H9 (cell line): ENCODE data around the gene BCAS3. TPM values are rescaled to one million over a fixed set of nuclear protein-coding genes. Genes with fewer than 3 reads are reported as not detected.

Experiments
- DNase-seq: peaks from one replicate; pipeline ENCODE4 v3.0.0-alpha.2; 2017
- H2AFZ ChIP-seq: one replicate; pipeline ENCODE4 v1.6.1; 2013; ENCODE audit warnings: mild to moderate bottlenecking, low read length, control low read depth, moderate library complexity
- H2AK5ac ChIP-seq: 2 replicates; pipeline ENCODE4 v1.6.1; 2013; ENCODE audit warnings: low read length, control low read depth, mixed read lengths; ENCODE audit not compliant: insufficient read length
- H2BK120ac ChIP-seq: one replicate; pipeline ENCODE4 v1.6.1; 2013; ENCODE audit warnings: low read depth, mild to moderate bottlenecking, low read length, control low read depth, inconsistent platforms; ENCODE audit not compliant: poor library complexity, severe bottlenecking
- H2BK12ac ChIP-seq: 2 replicates; pipeline ENCODE4 v1.6.1; 2013; ENCODE audit warnings: low read length, control low read depth, mixed read lengths, low read depth; ENCODE audit not compliant: insufficient read length
- H2BK15ac ChIP-seq: 2 replicates; pipeline ENCODE4 v1.6.1; 2013; ENCODE audit warnings: low read depth, low read length, control low read depth
- H2BK20ac ChIP-seq: one replicate; pipeline ENCODE4 v1.6.1; 2013; ENCODE audit warnings: low read depth, mild to moderate bottlenecking, low read length, control low read depth, inconsistent platforms; ENCODE audit not compliant: poor library complexity, severe bottlenecking
- H2BK5ac ChIP-seq: 2 replicates; pipeline ENCODE4 v1.6.1; 2013; ENCODE audit warnings: low read length, control low read depth, mixed read lengths; ENCODE audit not compliant: insufficient read length
- H3K14ac ChIP-seq: 2 replicates; pipeline ENCODE4 v1.6.1; 2013; ENCODE audit warnings: low read length, control low read depth; ENCODE audit not compliant: insufficient read depth
- H3K18ac ChIP-seq: 2 replicates; pipeline ENCODE4 v1.6.1; 2013; ENCODE audit warnings: low read depth, mild to moderate bottlenecking, mixed read lengths, low read length, control low read depth; ENCODE audit not compliant: insufficient read length
- H3K23ac ChIP-seq: 2 replicates; pipeline ENCODE4 v1.6.1; 2013; ENCODE audit warnings: low read length, control low read depth, mixed read lengths, low read depth; ENCODE audit not compliant: insufficient read length
- H3K23me2 ChIP-seq: 2 replicates; pipeline ENCODE4 v1.6.1; 2013; ENCODE audit warnings: low read depth, mild to moderate bottlenecking, mixed read lengths, low read length, control low read depth; ENCODE audit not compliant: insufficient read length, poor library complexity, severe bottlenecking
- H3K27ac ChIP-seq: 2 replicates; pipeline ENCODE4 v1.5.1; 2013; ENCODE audit warnings: low read length, control low read depth, mixed read lengths, low read depth; ENCODE audit not compliant: insufficient read length
- H3K27me3 ChIP-seq: 2 replicates; pipeline ENCODE4 v1.6.1; 2013; ENCODE audit warnings: low read length, control low read depth, inconsistent platforms; ENCODE audit not compliant: insufficient read depth
- H3K4ac ChIP-seq: 2 replicates; pipeline ENCODE4 v1.6.1; 2013; ENCODE audit warnings: low read depth, mild to moderate bottlenecking, control low read depth, inconsistent platforms, low read length, moderate library complexity
- H3K4me1 ChIP-seq: 2 replicates; pipeline ENCODE4 v1.6.1; 2013; ENCODE audit warnings: low read length, control low read depth, inconsistent platforms; ENCODE audit not compliant: insufficient read depth
- H3K4me2 ChIP-seq: 2 replicates; pipeline ENCODE4 v1.6.1; 2013; ENCODE audit warnings: low read length, control low read depth, mixed read lengths; ENCODE audit not compliant: insufficient read length, insufficient read depth
- H3K56ac ChIP-seq: 2 replicates; pipeline ENCODE4 v1.6.1; 2013; ENCODE audit warnings: low read depth, mild to moderate bottlenecking, mixed read lengths, low read length, control low read depth; ENCODE audit not compliant: insufficient read length
- H3K79me1 ChIP-seq: 2 replicates; pipeline ENCODE4 v1.6.1; 2013; ENCODE audit warnings: low read depth, mild to moderate bottlenecking, moderate library complexity, low read length, control low read depth, inconsistent platforms; ENCODE audit not compliant: insufficient read depth, poor library complexity, severe bottlenecking
- H3K79me2 ChIP-seq: 2 replicates; pipeline ENCODE4 v1.6.1; 2013; ENCODE audit warnings: low read length, control low read depth, inconsistent platforms; ENCODE audit not compliant: insufficient read depth
- H3K9ac ChIP-seq: 2 replicates; pipeline ENCODE4 v1.6.1; 2013; ENCODE audit warnings: low read length, control low read depth, mixed read lengths; ENCODE audit not compliant: insufficient read length; ENCODE audit errors: extremely low read depth
- H3K9me3 ChIP-seq: one replicate; pipeline ENCODE4 v1.6.1; 2013; ENCODE audit warnings: low read depth, low read length, inconsistent platforms; ENCODE audit not compliant: control insufficient read depth
- H3T11ph ChIP-seq: one replicate; pipeline ENCODE4 v1.6.1; 2013; ENCODE audit warnings: mild to moderate bottlenecking, low read length, control low read depth, inconsistent platforms
- H4K20me1 ChIP-seq: one replicate; pipeline ENCODE4 v1.6.1; 2013; ENCODE audit not compliant: control insufficient read depth, insufficient read length, insufficient read depth
- H4K5ac ChIP-seq: 2 replicates; pipeline ENCODE4 v1.6.1; 2013; ENCODE audit warnings: low read depth, mild to moderate bottlenecking, mixed read lengths, low read length, control low read depth; ENCODE audit not compliant: insufficient read length
- H4K8ac ChIP-seq: replicated peaks from 2 replicates; pipeline ENCODE4 v1.6.1; 2013; ENCODE audit warnings: low read length, control low read depth, mixed read lengths, low read depth; ENCODE audit not compliant: insufficient read length
- H4K91ac ChIP-seq: 2 replicates; pipeline ENCODE4 v1.6.1; 2013; ENCODE audit warnings: low read depth, mild to moderate bottlenecking, moderate library complexity, mixed read lengths, low read length, control low read depth; ENCODE audit not compliant: insufficient read length
- H3K27ac Mint-ChIP-seq, 3 experiments: 2 replicates in 2 of 3; 3 replicates in 1 of 3; pipeline ENCODE4 v1.8.0; 2020 to 2021; ENCODE audit warnings: mixed read lengths in 3 of 3, mild to moderate bottlenecking in 1 of 3, moderate library complexity in 1 of 3
- H3K27me3 Mint-ChIP-seq: 2 replicates; pipeline ENCODE4 v1.8.0; 2021; ENCODE audit warnings: low read depth, mild to moderate bottlenecking, moderate library complexity, mixed read lengths
- H3K36me3 Mint-ChIP-seq, 3 experiments: 2 replicates in 2 of 3; 3 replicates in 1 of 3; pipeline ENCODE4 v1.8.0; 2020 to 2021; ENCODE audit warnings: low read depth in 3 of 3, mixed read lengths in 3 of 3; ENCODE audit not compliant: insufficient read depth in 1 of 3
- H3K4me1 Mint-ChIP-seq, 2 experiments: 2 replicates each; pipeline ENCODE4 v1.8.0; 2020; ENCODE audit warnings: mixed read lengths in 2 of 2
- H3K4me3 Mint-ChIP-seq, 2 experiments: 2 replicates in 1 of 2; 3 replicates in 1 of 2; pipeline ENCODE4 v1.8.0; 2020 to 2021; ENCODE audit warnings: mild to moderate bottlenecking in 2 of 2, mixed read lengths in 2 of 2, moderate library complexity in 1 of 2
- H3K9me3 Mint-ChIP-seq, 2 experiments: 2 replicates in 1 of 2; 3 replicates in 1 of 2; pipeline ENCODE4 v1.8.0; 2020; ENCODE audit warnings: mild to moderate bottlenecking in 2 of 2, mixed read lengths in 2 of 2, moderate library complexity in 1 of 2
- CTCF ChIP-seq: fragments of 200-600 bp; sonication (generic); conservative IDR thresholded peaks from 3 replicates; pipeline ENCODE4 v1.8.0; 2021; ENCODE audit warnings: antibody characterized with exemption, mild to moderate bottlenecking
- WGBS: extraction: QIAGEN DNeasy Blood & Tissue Kit; methylation state at CpG from one replicate; pipeline ENCODE4 v1.1.7; 2013; ENCODE audit warnings: missing lambda C conversion rate, low lambda C conversion rate, mixed read lengths; ENCODE audit not compliant: insufficient read length; ENCODE audit errors: extremely low coverage; 5-methylcytosine and 5-hydroxymethylcytosine counted together
- total RNA-seq: library from RNA; stranded (reverse); gene quantifications from 2 replicates; pipeline ENCODE4 v1.2.1, GENCODE V29; 2021

Gene BCAS3
- total RNA-seq, 1 experiment from 2014 or later = 22.4 TPM

- Histone ChIP-seq H3K4ac (no peak overlapping the region), H2BK15ac (no peak overlapping the region), H2AK5ac (no peak overlapping the region), H3K27ac (no peak overlapping the region), H3K14ac (no peak overlapping the region), H3T11ph (no peak overlapping the region), H4K5ac (no peak overlapping the region), H2BK20ac (no peak overlapping the region), H3K23ac (no peak overlapping the region), H2BK120ac (no peak overlapping the region), H2BK12ac (no peak overlapping the region), H3K27me3 (no peaks in the 10 kb centered on the region), H3K23me2 (no peaks in the 10 kb centered on the region), H4K8ac (no peak overlapping the region), H4K91ac (no peak overlapping the region), H3K56ac (no peak overlapping the region), H3K79me1 (no peaks in the 10 kb centered on the region), H3K9ac (no peak overlapping the region), H3K4me2 (no peak overlapping the region), H3K4me1 (peaks cover 6% of the 10 kb centered on the region; the same call in 1 of the 2 replicates), H2AFZ (no peak overlapping the region), H4K20me1 (no peaks in the 10 kb centered on the region), H2BK5ac (no peak overlapping the region), H3K79me2 (no peaks in the 10 kb centered on the region), H3K9me3 (no peaks in the 10 kb centered on the region), H3K18ac (no peak overlapping the region)
- Mint-ChIP-seq H3K9me3 (no peaks in the 10 kb centered on the region), H3K36me3 (no peaks in the 10 kb centered on the region), H3K27ac (no peak overlapping the region; a peak in 1 of 7 replicates), H3K4me1 (peaks cover 16 to 22% of the 10 kb centered on the region in 2 experiments), H3K4me3 (no peak overlapping the region), H3K27me3 (no peaks in the 10 kb centered on the region; the same call in 1 of the 2 replicates)
- WGBS = no CpG with 5 or more reads among the region's 1 CpG
- no peak for DNase-seq
- TF ChIP-seq CTCF = no peak
Observed at GRCh38 chr17:61305024-61305423, 627.4 kb downstream of the BCAS3 start.
